ENCODE measurements around the gene TMEM238. TPM values are rescaled to one million over a fixed set of nuclear protein-coding genes. Genes with fewer than 3 reads are reported as not detected.

The TMEM238 gene
- total and polyA plus RNA-seq, 10 of the 15 experiments (the other 5 are each of a cell fraction or from before 2014, with no cell fraction given): 0.05 to 16.9 (median 0.58) TPM; not detected in 1

- TF ChIP-seq USF1 (IDR thresholded peaks at IDR 0.05; ENCODE audit: borderline replicate concordance, extremely low read length, insufficient read depth, low read depth, low read length) (no peak), PML (IDR thresholded peaks at IDR 0.05; ENCODE audit: low read length) (no peak), HDAC2 (IDR thresholded peaks at IDR 0.05) (no peak)
- TF ChIP-seq, protein P1, sequence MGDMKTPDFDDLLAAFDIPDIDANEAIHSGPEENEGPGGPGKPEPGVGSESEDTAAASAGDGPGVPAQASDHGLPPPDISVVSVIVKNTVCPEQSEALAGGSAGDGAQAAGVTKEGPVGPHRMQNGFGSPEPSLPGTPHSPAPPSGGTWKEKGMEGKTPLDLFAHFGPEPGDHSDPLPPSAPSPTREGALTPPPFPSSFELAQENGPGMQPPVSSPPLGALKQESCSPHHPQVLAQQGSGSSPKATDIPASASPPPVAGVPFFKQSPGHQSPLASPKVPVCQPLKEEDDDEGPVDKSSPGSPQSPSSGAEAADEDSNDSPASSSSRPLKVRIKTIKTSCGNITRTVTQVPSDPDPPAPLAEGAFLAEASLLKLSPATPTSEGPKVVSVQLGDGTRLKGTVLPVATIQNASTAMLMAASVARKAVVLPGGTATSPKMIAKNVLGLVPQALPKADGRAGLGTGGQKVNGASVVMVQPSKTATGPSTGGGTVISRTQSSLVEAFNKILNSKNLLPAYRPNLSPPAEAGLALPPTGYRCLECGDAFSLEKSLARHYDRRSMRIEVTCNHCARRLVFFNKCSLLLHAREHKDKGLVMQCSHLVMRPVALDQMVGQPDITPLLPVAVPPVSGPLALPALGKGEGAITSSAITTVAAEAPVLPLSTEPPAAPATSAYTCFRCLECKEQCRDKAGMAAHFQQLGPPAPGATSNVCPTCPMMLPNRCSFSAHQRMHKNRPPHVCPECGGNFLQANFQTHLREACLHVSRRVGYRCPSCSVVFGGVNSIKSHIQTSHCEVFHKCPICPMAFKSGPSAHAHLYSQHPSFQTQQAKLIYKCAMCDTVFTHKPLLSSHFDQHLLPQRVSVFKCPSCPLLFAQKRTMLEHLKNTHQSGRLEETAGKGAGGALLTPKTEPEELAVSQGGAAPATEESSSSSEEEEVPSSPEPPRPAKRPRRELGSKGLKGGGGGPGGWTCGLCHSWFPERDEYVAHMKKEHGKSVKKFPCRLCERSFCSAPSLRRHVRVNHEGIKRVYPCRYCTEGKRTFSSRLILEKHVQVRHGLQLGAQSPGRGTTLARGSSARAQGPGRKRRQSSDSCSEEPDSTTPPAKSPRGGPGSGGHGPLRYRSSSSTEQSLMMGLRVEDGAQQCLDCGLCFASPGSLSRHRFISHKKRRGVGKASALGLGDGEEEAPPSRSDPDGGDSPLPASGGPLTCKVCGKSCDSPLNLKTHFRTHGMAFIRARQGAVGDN (IDR thresholded peaks at IDR 0.05): no peak
- TF ChIP-seq, protein P2, sequence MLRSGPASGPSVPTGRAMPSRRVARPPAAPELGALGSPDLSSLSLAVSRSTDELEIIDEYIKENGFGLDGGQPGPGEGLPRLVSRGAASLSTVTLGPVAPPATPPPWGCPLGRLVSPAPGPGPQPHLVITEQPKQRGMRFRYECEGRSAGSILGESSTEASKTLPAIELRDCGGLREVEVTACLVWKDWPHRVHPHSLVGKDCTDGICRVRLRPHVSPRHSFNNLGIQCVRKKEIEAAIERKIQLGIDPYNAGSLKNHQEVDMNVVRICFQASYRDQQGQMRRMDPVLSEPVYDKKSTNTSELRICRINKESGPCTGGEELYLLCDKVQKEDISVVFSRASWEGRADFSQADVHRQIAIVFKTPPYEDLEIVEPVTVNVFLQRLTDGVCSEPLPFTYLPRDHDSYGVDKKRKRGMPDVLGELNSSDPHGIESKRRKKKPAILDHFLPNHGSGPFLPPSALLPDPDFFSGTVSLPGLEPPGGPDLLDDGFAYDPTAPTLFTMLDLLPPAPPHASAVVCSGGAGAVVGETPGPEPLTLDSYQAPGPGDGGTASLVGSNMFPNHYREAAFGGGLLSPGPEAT (IDR thresholded peaks at IDR 0.05; ENCODE audit: low read depth): no peak
Observed at GRCh38 chr19:55346725-55347441, 37.2 kb downstream of the TMEM238 start (continued).
